ENCODE results near the gene P2RY13. TPM values are rescaled to one million over a fixed set of nuclear protein-coding genes. Genes with fewer than 3 reads are reported as not detected.

P2RY13 gene
- total RNA-seq, 2 experiments from 2014 or later, result not detected

- no peak for DNase-seq
- no peak for TF ChIP-seq CTCF (IDR thresholded peaks at IDR 0.05)
- H3K4me3 Mint-ChIP-seq, result no peak overlapping the region
- ChIA-PET POLR2A (no interaction called here), CTCF (no interaction called here)
- intact Hi-C loops (cut with micrococcal nuclease), result no loop called here
- H3K27ac Mint-ChIP-seq, result no peak overlapping the region
- peaks cover 2% of the 10 kb centered on the region for H3K27me3 Mint-ChIP-seq
- no peak for ATAC-seq
- H3K36me3 Mint-ChIP-seq (ENCODE audit: low read depth), result no peaks in the 10 kb centered on the region
- no peaks in the 10 kb centered on the region for H3K9me3 Mint-ChIP-seq
- peaks cover 16% of the 10 kb centered on the region for H3K4me1 Mint-ChIP-seq (ENCODE audit: low read depth)
Measured at GRCh38 chr3:151314593-151314992, 14.8 kb downstream of the P2RY13 start.

- H3K9me3 Mint-ChIP-seq, result no peaks in the 10 kb centered on the region
- no peaks in the 10 kb centered on the region for H3K36me3 Mint-ChIP-seq (ENCODE audit: low read depth)
- H3K4me1 Mint-ChIP-seq (ENCODE audit: low read depth), result peaks cover 16% of the 10 kb centered on the region
- no peak for TF ChIP-seq CTCF (IDR thresholded peaks at IDR 0.05)
- ChIA-PET CTCF (interaction anchor here (1.1 kb wide), 1 partner anchor 146 kb away, joined by 4 read pairs; no protein-coding TSS in a partner anchor), POLR2A (no interaction called here)
- H3K27me3 Mint-ChIP-seq, result peaks cover 6% of the 10 kb centered on the region
- DNase-seq (no peak), ATAC-seq (no peak)
- H3K27ac Mint-ChIP-seq, result no peak overlapping the region
- no peak overlapping the region for H3K4me3 Mint-ChIP-seq
- intact Hi-C loops (cut with micrococcal nuclease), result no loop called here
Measured at GRCh38 chr3:151314137-151314536, 15.2 kb downstream of the P2RY13 start.

GRCh38 chr3:151312972-151313371, 16.4 kb downstream of the P2RY13 start:
- peaks cover 16% of the 10 kb centered on the region for H3K4me1 Mint-ChIP-seq (ENCODE audit: low read depth)
- POLR2A ChIA-PET, result no interaction called here
- CTCF ChIA-PET, result interaction anchor here (1.1 to 1.5 kb wide), 2 partner anchors 15 to 30 kb away, joined by 3 to 4 read pairs; no protein-coding TSS in a partner anchor
- intact Hi-C loops (cut with micrococcal nuclease), result no loop called here
- no peak for TF ChIP-seq CTCF (IDR thresholded peaks at IDR 0.05)
- no peaks in the 10 kb centered on the region for H3K36me3 Mint-ChIP-seq (ENCODE audit: low read depth)
- no peak overlapping the region for H3K4me3 Mint-ChIP-seq
- H3K27me3 Mint-ChIP-seq, result peaks cover 6% of the 10 kb centered on the region
- no peak overlapping the region for H3K27ac Mint-ChIP-seq
- DNase-seq, result no peak
- no peaks in the 10 kb centered on the region for H3K9me3 Mint-ChIP-seq
- ATAC-seq, result no peak

GRCh38 chr3:151309566-151309965, 19.8 kb downstream of the P2RY13 start:
- intact Hi-C loops (cut with micrococcal nuclease), result no loop called here
- H3K36me3 Mint-ChIP-seq (ENCODE audit: low read depth), result no peaks in the 10 kb centered on the region
- DNase-seq (no peak), ATAC-seq (no peak)
- no peak overlapping the region for H3K27ac Mint-ChIP-seq
- peaks cover 38% of the 10 kb centered on the region for H3K4me1 Mint-ChIP-seq (ENCODE audit: low read depth)
- no peak overlapping the region for H3K4me3 Mint-ChIP-seq
- ChIA-PET POLR2A (no interaction called here), CTCF (interaction anchor here (1.0 kb wide), 1 partner anchor 21 kb away, joined by 3 read pairs; no protein-coding TSS in a partner anchor)
- no peak for TF ChIP-seq CTCF (IDR thresholded peaks at IDR 0.05)
- H3K9me3 Mint-ChIP-seq, result no peaks in the 10 kb centered on the region
- H3K27me3 Mint-ChIP-seq, result peaks cover 6% of the 10 kb centered on the region

GRCh38 chr3:151307583-151308488, 21.5 kb downstream of the P2RY13 start:
- no peak overlapping the region for H3K4me3 Mint-ChIP-seq
- POLR2A ChIA-PET, result interaction anchor here (0.7 to 1.5 kb wide), 2 partner anchors 172 to 223 kb away, joined by 3 read pairs; no protein-coding TSS in a partner anchor

More at GRCh38 chr3:151307583-151308488, 21.5 kb downstream of the P2RY13 start:
- H3K27ac Mint-ChIP-seq, result peak overlapping the region; percentile 0
- CTCF ChIA-PET, result interaction anchor here (1.2 to 4.9 kb wide), 7 partner anchors 9 to 222 kb away, joined by 3 to 45 read pairs (median 5); partner anchors contain the start of genes GPR87 and MED12L
- ATAC-seq (no peak), DNase-seq (no peak)
- no peaks in the 10 kb centered on the region for H3K9me3 Mint-ChIP-seq
- TF ChIP-seq CTCF (IDR thresholded peaks at IDR 0.05), result no peak
- peaks cover 48% of the 10 kb centered on the region for H3K4me1 Mint-ChIP-seq (ENCODE audit: low read depth)
- intact Hi-C loops (cut with micrococcal nuclease), result no loop called here
- H3K36me3 Mint-ChIP-seq (ENCODE audit: low read depth), result no peaks in the 10 kb centered on the region
- peaks cover 9% of the 10 kb centered on the region for H3K27me3 Mint-ChIP-seq
